ENCODE measurements around the gene TOLLIP. TPM values are rescaled to one million over a fixed set of nuclear protein-coding genes. Genes with fewer than 3 reads are reported as not detected.

TOLLIP gene
- total and polyA plus RNA-seq, 2 of the 4 experiments (the other 2 are of a cell fraction) = 19.7 to 42.9 TPM

DNA sequence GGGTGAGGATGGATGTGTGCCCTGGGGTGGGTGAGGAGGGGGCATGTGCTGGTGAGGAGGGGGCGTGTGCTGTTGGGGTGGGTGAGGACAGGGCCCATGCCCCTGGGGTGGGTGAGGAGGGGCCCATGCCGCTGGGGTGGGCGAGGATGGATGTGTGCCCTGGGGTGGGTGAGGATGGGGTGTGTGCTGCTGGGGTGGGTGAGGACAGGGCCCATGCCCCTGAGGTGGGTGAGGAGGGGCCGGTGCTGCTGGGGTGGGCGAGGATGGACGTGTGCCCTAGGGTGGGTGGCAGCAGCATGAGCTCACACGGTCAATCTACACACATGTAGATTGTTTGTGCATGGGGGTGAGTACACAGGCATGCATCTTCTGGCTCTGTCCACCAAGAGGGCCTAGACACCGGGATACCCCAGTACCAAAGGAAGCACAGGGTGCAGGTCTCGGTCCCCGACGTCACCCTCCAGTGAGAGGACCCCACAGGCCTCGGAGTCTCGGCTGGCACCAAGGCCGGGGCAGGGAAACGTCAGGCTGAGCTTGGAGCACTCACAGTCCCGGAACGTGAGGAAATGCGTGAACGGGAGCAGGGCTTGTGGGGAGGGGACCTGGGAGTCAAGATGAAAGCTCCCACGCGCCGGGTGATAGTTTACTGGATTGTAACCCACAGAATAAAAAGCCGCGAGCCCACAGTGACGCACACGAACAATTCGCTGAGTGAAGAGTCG is 37.4 kb upstream of the TOLLIP start:
- no peak for DNase-seq
- no peak overlapping the region for H2BK15ac ChIP-seq (ENCODE audit: low read depth, low read length)

More for the DNA sequence above, 37.4 kb upstream of the TOLLIP start:
- ChIA-PET POLR2A (ENCODE audit: unreplicated experiment) (no interaction called here), CTCF (no interaction called here)
- Histone ChIP-seq H3K4me2 (ENCODE audit: low read depth, low read length) (no peak overlapping the region), H4K20me1 (ENCODE audit: insufficient read depth, low read length) (no peaks in the 10 kb centered on the region), H2BK120ac (ENCODE audit: low read depth, low read length) (no peak overlapping the region), H3K9me3 (ENCODE audit: control insufficient read depth, insufficient read depth, low read length) (no peaks in the 10 kb centered on the region), H3K56ac (ENCODE audit: extremely low read depth, insufficient read depth, low read length) (no peak overlapping the region), H3K27ac (ENCODE audit: insufficient read depth, low read length) (no peak overlapping the region), H4K8ac (ENCODE audit: low read depth in 2 of 2, low read length in 2 of 2) (no peak overlapping the region), H3K18ac (ENCODE audit: low read depth, low read length) (no peak overlapping the region), H3K79me1 (ENCODE audit: low read depth in 1 of 2, low read length in 2 of 2) (no peaks in the 10 kb centered on the region), H2AFZ (replicated peaks; ENCODE audit: low read length, poor library complexity) (no peak overlapping the region), H3K23ac (ENCODE audit: low read depth, low read length) (no peak overlapping the region), H3K9me1 (ENCODE audit: insufficient read depth, low read length) (peaks cover 4% of the 10 kb centered on the region; the same call in 1 of the 2 replicates), H2BK5ac (ENCODE audit: low read depth, low read length, poor library complexity, severe bottlenecking) (no peak overlapping the region), H2AK9ac (replicated peaks; ENCODE audit: low read depth, low read length, poor library complexity) (no peak overlapping the region), H3K4ac (ENCODE audit: low read depth, low read length) (no peak overlapping the region), H4K5ac (ENCODE audit: low read depth, low read length) (no peak overlapping the region), H3K36me3 (ENCODE audit: control insufficient read depth, insufficient read depth, low read length) (no peaks in the 10 kb centered on the region), H3K4me1 (ENCODE audit: control insufficient read depth, insufficient read depth, low read length) (0 out of 2 replicates have a peak, but pooled peaks cover 2% of the 10 kb centered on the region), H3K9ac (ENCODE audit: low read depth, low read length) (no peak overlapping the region), H2BK20ac (ENCODE audit: low read depth, low read length) (no peak overlapping the region), H3K4me3 (ENCODE audit: insufficient read depth, low read depth, low read length) (no peak overlapping the region), H3K27me3 (ENCODE audit: control insufficient read depth, insufficient read depth, low read length) (peaks cover 35% of the 10 kb centered on the region), H2AK5ac (ENCODE audit: low read depth, low read length) (no peak overlapping the region), H3K14ac (replicated peaks; ENCODE audit: low read depth, low read length) (no peak overlapping the region), H4K91ac (ENCODE audit: insufficient read depth, low read depth, low read length) (no peak overlapping the region)
- in situ Hi-C loops (cut with MboI; ENCODE audit: low sequenced_read_pairs) = no loop called here
- intact Hi-C loops (cut with micrococcal nuclease) = no loop called here
- dilution Hi-C loops (cut with HindIII; ENCODE audit: low sequenced_read_pairs, unreplicated experiment) = no loop called here
- ATAC-seq (ENCODE audit: low read depth) = no peak
- 77% methylated on average over 12 of the region's 28 CpGs; no CpG with 5 or more reads in 1 of the 2 experiments for WGBS, 2 experiments (ENCODE audit: extremely low coverage in 2 of 2, insufficient read length in 1 of 2)
- TF ChIP-seq RFX5 (IDR thresholded peaks at IDR 0.05; ENCODE audit: low read depth, low read length) (no peak), BHLHE40 (IDR thresholded peaks at IDR 0.05; ENCODE audit: low read depth, low read length) (no peak), MXI1 (IDR thresholded peaks at IDR 0.05; ENCODE audit: borderline replicate concordance, low read depth, low read length) (no peak), SMC3 (IDR thresholded peaks at IDR 0.05; ENCODE audit: low read depth, low read length) (no peak), POLR2A (IDR thresholded peaks at IDR 0.05; ENCODE audit: low read depth, low read length) (no peak), MAFK (IDR thresholded peaks at IDR 0.05; ENCODE audit: low read depth, low read length) (no peak), NFE2L2 (IDR thresholded peaks at IDR 0.05; ENCODE audit: low read depth, low read length) (no peak), CEBPB (IDR thresholded peaks at IDR 0.05; ENCODE audit: low read depth, low read length) (no peak)
- TF ChIP-seq, protein P1, sequence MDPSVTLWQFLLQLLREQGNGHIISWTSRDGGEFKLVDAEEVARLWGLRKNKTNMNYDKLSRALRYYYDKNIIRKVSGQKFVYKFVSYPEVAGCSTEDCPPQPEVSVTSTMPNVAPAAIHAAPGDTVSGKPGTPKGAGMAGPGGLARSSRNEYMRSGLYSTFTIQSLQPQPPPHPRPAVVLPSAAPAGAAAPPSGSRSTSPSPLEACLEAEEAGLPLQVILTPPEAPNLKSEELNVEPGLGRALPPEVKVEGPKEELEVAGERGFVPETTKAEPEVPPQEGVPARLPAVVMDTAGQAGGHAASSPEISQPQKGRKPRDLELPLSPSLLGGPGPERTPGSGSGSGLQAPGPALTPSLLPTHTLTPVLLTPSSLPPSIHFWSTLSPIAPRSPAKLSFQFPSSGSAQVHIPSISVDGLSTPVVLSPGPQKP (IDR thresholded peaks at IDR 0.05; ENCODE audit: borderline replicate concordance, low read depth, low read length) = no peak
- TF ChIP-seq, protein P2, sequence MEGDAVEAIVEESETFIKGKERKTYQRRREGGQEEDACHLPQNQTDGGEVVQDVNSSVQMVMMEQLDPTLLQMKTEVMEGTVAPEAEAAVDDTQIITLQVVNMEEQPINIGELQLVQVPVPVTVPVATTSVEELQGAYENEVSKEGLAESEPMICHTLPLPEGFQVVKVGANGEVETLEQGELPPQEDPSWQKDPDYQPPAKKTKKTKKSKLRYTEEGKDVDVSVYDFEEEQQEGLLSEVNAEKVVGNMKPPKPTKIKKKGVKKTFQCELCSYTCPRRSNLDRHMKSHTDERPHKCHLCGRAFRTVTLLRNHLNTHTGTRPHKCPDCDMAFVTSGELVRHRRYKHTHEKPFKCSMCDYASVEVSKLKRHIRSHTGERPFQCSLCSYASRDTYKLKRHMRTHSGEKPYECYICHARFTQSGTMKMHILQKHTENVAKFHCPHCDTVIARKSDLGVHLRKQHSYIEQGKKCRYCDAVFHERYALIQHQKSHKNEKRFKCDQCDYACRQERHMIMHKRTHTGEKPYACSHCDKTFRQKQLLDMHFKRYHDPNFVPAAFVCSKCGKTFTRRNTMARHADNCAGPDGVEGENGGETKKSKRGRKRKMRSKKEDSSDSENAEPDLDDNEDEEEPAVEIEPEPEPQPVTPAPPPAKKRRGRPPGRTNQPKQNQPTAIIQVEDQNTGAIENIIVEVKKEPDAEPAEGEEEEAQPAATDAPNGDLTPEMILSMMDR (conservative IDR thresholded peaks at IDR 0.05; ENCODE audit: low read depth, low read length) = no peak
- no TSS peak for BruUV-seq (replicated peaks)

Measured in IMR-90 (cell line).